Thoracic aorta (tissue), 2 donors: ENCODE measurements around the gene CEP44. TPM values are rescaled to one million over a fixed set of nuclear protein-coding genes. Genes with fewer than 3 reads are reported as not detected.
"Not testable (repeated sequence)": the region's sequence is repeated elsewhere in the genome, so short reads cannot be mapped to it uniquely, and the experiment has no call there.

ENCODE experiments used
- ATAC-seq: fragments of 150-250 bp; one replicate; pipeline ENCODE4 v1.8.0; 2017; ENCODE audit warnings: low read depth; ENCODE audit not compliant: insufficient number of reproducible peaks, low FRiP score
- DNase-seq: peaks from one replicate; pipeline ENCODE4 v3.0.0-alpha.2; 2020; ENCODE audit warnings: low spot score
- H3K27ac ChIP-seq, 2 donors: fragments of 200-600 bp; sonication (generic); 1 replicate in 1 of 2; 2 replicates in 1 of 2; pipeline ENCODE4 v1.5.1; 2016; ENCODE audit warnings: mild to moderate bottlenecking in 2 of 2, moderate library complexity in 2 of 2
- H3K27me3 ChIP-seq: fragments of 200-600 bp; sonication (generic); replicated peaks from 2 replicates; pipeline ENCODE4 v1.6.0; 2016; ENCODE audit warnings: mild to moderate bottlenecking; ENCODE audit not compliant: insufficient read depth
- H3K36me3 ChIP-seq: fragments of 200-600 bp; sonication (generic); one replicate; pipeline ENCODE4 v1.5.1; 2016
- H3K4me1 ChIP-seq, 2 donors: fragments of 200-600 bp; sonication (generic); 1 replicate in 1 of 2; 2 replicates in 1 of 2; pipeline versions ENCODE4 v1.5.1 to v1.6.0; 2016; ENCODE audit warnings: low read depth in 2 of 2, mild to moderate bottlenecking in 1 of 2; ENCODE audit not compliant: control insufficient read depth in 1 of 2
- H3K4me3 ChIP-seq: fragments of 200-600 bp; sonication (generic); 2 replicates; pipeline ENCODE4 v1.5.1; 2016; ENCODE audit warnings: mild to moderate bottlenecking
- H3K9me3 ChIP-seq: fragments of 200-600 bp; sonication (generic); 2 replicates; pipeline ENCODE4 v1.5.1; 2016
- CTCF ChIP-seq: fragments of 200-600 bp; sonication (generic); IDR thresholded peaks from one replicate; pipeline ENCODE4 v1.5.1; 2019; ENCODE audit warnings: antibody characterized with exemption
- total RNA-seq, 2 donors: library from RNA; depleted of rRNA; stranded (reverse); fragments of >200 nt; gene quantifications; one replicate each; pipeline versions ENCODE4 v1.1.0 to v1.2.3, GENCODE V29; 2016

CEP44 gene
- total RNA-seq, 2 donors from 2014 or later = 15.3 to 18.2 TPM

GRCh38 chr4:174373821-174374220 lies 90.1 kb downstream of the CEP44 start:
- no peak overlapping the region for H3K4me3 ChIP-seq
- no peak for ATAC-seq
- no peaks in the 10 kb centered on the region for H3K9me3 ChIP-seq
- H3K36me3 ChIP-seq = no peaks in the 10 kb centered on the region
- no peaks in the 10 kb centered on the region for H3K27me3 ChIP-seq
- no peak for TF ChIP-seq CTCF
- H3K4me1 ChIP-seq = no peaks in the 10 kb centered on the region
- DNase-seq = no peak
- no peak overlapping the region for H3K27ac ChIP-seq

GRCh38 chr4:174375422-174375821 lies 91.7 kb downstream of the CEP44 start:
- Histone ChIP-seq H3K27me3 (no peaks in the 10 kb centered on the region), H3K36me3 (no peaks in the 10 kb centered on the region), H3K4me3 (no peak overlapping the region), H3K4me1 (no peaks in the 10 kb centered on the region), H3K9me3 (no peaks in the 10 kb centered on the region), H3K27ac (no peak overlapping the region)
- ATAC-seq (no peak), DNase-seq (no peak)
- no peak for TF ChIP-seq CTCF

- no peak for TF ChIP-seq CTCF
- Histone ChIP-seq H3K27ac (no peak overlapping the region), H3K4me3 (no peak overlapping the region), H3K9me3 (no peaks in the 10 kb centered on the region), H3K27me3 (no peaks in the 10 kb centered on the region), H3K36me3 (no peaks in the 10 kb centered on the region), H3K4me1 (no peaks in the 10 kb centered on the region)
- ATAC-seq (no peak), DNase-seq (no peak)
Measured at GRCh38 chr4:174377613-174378012, 93.9 kb downstream of the CEP44 start.

GRCh38 chr4:174378951-174379350 lies 95.2 kb downstream of the CEP44 start:
- Histone ChIP-seq H3K4me1 (no peaks in the 10 kb centered on the region), H3K27ac (no peak overlapping the region), H3K27me3 (no peaks in the 10 kb centered on the region), H3K36me3 (no peaks in the 10 kb centered on the region), H3K4me3 (no peak overlapping the region), H3K9me3 (no peaks in the 10 kb centered on the region)
- ATAC-seq (no peak), DNase-seq (no peak)
- TF ChIP-seq CTCF = no peak

GRCh38 chr4:174380206-174380605 lies 96.5 kb downstream of the CEP44 start:
- H3K9me3 ChIP-seq, H3K4me1 ChIP-seq, H3K36me3 ChIP-seq, H3K27ac ChIP-seq, ATAC-seq, DNase-seq, H3K4me3 ChIP-seq, H3K27me3 ChIP-seq: not testable (repeated sequence)

GRCh38 chr4:174380699-174381439 lies 97.2 kb downstream of the CEP44 start:
- no peaks in the 10 kb centered on the region for H3K36me3 ChIP-seq
- H3K9me3 ChIP-seq = no peaks in the 10 kb centered on the region
- H3K27ac ChIP-seq = no peak overlapping the region
- no peak overlapping the region for H3K4me3 ChIP-seq
- H3K4me1 ChIP-seq = no peaks in the 10 kb centered on the region
- DNase-seq = no peak
- no peak for TF ChIP-seq CTCF
- no peaks in the 10 kb centered on the region for H3K27me3 ChIP-seq
- no peak for ATAC-seq
